ENCODE results near the gene ZSCAN22.

- TF ChIP-seq RAD21 (conservative IDR thresholded peaks at IDR 0.05) (no peak), POLR2AphosphoS5 (IDR thresholded peaks at IDR 0.05) (no peak), EP300 (conservative IDR thresholded peaks at IDR 0.05; ENCODE audit: poor library complexity, severe bottlenecking) (no peak)
Measured at GRCh38 chr19:58284199-58284598, 42.6 kb upstream of the ZSCAN22 start.

Measured in neural cell (in vitro differentiated cells).